Sigmoid colon (tissue), 7 donors: Measurements from ENCODE around the gene TPCN1. TPM values are rescaled to one million over a fixed set of nuclear protein-coding genes. Genes with fewer than 3 reads are reported as not detected.

Experiments used
- DNase-seq: peaks from one replicate; pipeline ENCODE4 v3.0.0-alpha.2; 2019
- H3K27ac ChIP-seq, 4 donors: fragments of 200-600 bp; sonication (generic); one replicate each; pipeline ENCODE4 v1.5.1; 2016 to 2019; ENCODE audit warnings: mild to moderate bottlenecking in 1 of 4
- H3K27me3 ChIP-seq, 3 donors: fragments of 200-600 bp; sonication (generic); one replicate each; pipeline ENCODE4 v1.5.1; 2019; ENCODE audit warnings: mild to moderate bottlenecking in 1 of 3
- H3K36me3 ChIP-seq, 4 donors: fragments of 200-600 bp; sonication (generic); one replicate each; pipeline ENCODE4 v1.5.1; 2016 to 2019
- H3K4me1 ChIP-seq, 4 donors: fragments of 200-600 bp; sonication (generic); one replicate each; pipeline ENCODE4 v1.5.1; 2017 to 2019
- H3K4me3 ChIP-seq, 4 donors: fragments of 200-600 bp; sonication (generic); one replicate each; pipeline ENCODE4 v1.5.1; 2017 to 2019; ENCODE audit warnings: mild to moderate bottlenecking in 2 of 4, moderate library complexity in 1 of 4
- H3K9me3 ChIP-seq, 4 donors: fragments of 200-600 bp in 3 of 4; sonication (generic) in 3 of 4; one replicate each; pipeline versions ENCODE4 v1.5.1 to v1.6.1; 2013 to 2019
- EP300 ChIP-seq, 4 donors: sonication (generic); formaldehyde crosslinking; IDR thresholded peaks; one replicate each; pipeline ENCODE4 v1.6.1; 2017; ENCODE audit warnings: antibody characterized with exemption in 4 of 4
- POLR2A ChIP-seq, 2 donors: fragments of 450-650 bp; IDR thresholded peaks; one replicate each; pipeline ENCODE4 v1.6.1; 2016; ENCODE audit warnings: antibody characterized with exemption in 2 of 2, mild to moderate bottlenecking in 2 of 2, moderate library complexity in 2 of 2
- POLR2AphosphoS5 ChIP-seq, 4 donors: sonication (generic); formaldehyde crosslinking; IDR thresholded peaks; one replicate each; pipeline ENCODE4 v1.6.1; 2017; ENCODE audit warnings: antibody characterized with exemption in 4 of 4
- WGBS, 2 donors: extraction: QIAGEN DNeasy Blood & Tissue Kit; methylation state at CpG; one replicate each; pipeline ENCODE4 v1.1.7; 2013; 5-methylcytosine and 5-hydroxymethylcytosine counted together
- intact Hi-C: fragments of 100-400 bp; cut with DNase I; formaldehyde crosslinking; loops from one replicate; pipeline ENCODE4 v1.15.1; 2023
- polyA plus RNA-seq, 3 donors: library from polyadenylated mRNA; stranded (reverse); fragments of 200-250 nt; gene quantifications; one replicate each; pipeline ENCODE4 v1.2.3, GENCODE V29; 2013
- total RNA-seq, 4 donors: library from RNA; depleted of rRNA; stranded (reverse); fragments of >200 nt; gene quantifications; one replicate each; pipeline ENCODE4 v1.1.0, GENCODE V29; 2016
- TF ChIP-seq, protein P1 (sequence below), 4 experiments: fragments of 450-650 bp in 3 of 4; fragments of 200-600 bp in 1 of 4; IDR thresholded peaks; one replicate each; pipeline ENCODE4 v1.5.1; 2016 to 2019; ENCODE audit warnings: antibody characterized with exemption in 4 of 4, mild to moderate bottlenecking in 3 of 4, moderate library complexity in 2 of 4
- donor health status: healthy with polysubstance abuse.
- donor health status: Bipolar disorder and iron deficiency.
- donor health status: healthy.

The TPCN1 gene
- total and polyA plus RNA-seq, 7 donors, result 6.0 to 51.5 (median 28.3) TPM

DNA sequence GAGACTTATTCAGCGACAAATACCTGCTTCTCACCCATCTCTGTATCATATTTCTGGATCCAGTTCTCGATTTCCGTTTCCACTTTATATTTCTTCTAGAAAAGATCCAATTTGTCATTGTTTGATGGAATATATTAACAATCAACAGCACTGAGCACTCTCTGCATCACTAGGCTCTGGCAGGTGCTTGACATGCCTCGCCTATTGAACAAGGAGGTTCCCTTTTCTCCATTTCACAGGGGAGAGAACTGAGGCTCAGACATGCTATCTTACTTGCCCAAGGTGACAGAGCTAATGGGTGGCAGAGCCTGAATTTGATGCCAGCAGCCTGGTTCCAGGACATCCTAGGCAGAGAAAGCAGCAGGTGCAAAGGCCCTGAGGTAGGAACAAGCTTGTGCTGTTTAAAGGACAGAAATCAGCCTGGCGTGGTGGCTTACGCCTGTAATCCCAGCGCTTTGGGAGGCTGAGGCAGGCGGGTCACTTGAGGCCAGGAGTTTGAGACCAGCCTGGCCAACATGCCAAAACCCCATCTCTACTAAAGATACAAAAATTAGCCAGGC, 23.7 kb upstream of the TPCN1 start:
- no peak for TF ChIP-seq POLR2A (IDR thresholded peaks at IDR 0.05)
- no peak for TF ChIP-seq POLR2AphosphoS5 (IDR thresholded peaks at IDR 0.05)
- TF ChIP-seq, protein P1, sequence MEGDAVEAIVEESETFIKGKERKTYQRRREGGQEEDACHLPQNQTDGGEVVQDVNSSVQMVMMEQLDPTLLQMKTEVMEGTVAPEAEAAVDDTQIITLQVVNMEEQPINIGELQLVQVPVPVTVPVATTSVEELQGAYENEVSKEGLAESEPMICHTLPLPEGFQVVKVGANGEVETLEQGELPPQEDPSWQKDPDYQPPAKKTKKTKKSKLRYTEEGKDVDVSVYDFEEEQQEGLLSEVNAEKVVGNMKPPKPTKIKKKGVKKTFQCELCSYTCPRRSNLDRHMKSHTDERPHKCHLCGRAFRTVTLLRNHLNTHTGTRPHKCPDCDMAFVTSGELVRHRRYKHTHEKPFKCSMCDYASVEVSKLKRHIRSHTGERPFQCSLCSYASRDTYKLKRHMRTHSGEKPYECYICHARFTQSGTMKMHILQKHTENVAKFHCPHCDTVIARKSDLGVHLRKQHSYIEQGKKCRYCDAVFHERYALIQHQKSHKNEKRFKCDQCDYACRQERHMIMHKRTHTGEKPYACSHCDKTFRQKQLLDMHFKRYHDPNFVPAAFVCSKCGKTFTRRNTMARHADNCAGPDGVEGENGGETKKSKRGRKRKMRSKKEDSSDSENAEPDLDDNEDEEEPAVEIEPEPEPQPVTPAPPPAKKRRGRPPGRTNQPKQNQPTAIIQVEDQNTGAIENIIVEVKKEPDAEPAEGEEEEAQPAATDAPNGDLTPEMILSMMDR (IDR thresholded peaks at IDR 0.05), result no peak
- TF ChIP-seq EP300 (IDR thresholded peaks at IDR 0.05), result no peak
- no peaks in the 10 kb centered on the region for H3K27me3 ChIP-seq
- WGBS, 2 donors, result 93 to 95% methylated on average over 8 of the region's 8 CpGs
- H3K27ac ChIP-seq, result no peak overlapping the region
- DNase-seq, result no peak
- H3K36me3 ChIP-seq, result no peaks in the 10 kb centered on the region
- H3K4me3 ChIP-seq, result no peak overlapping the region
- intact Hi-C loops, result loop anchor here (10.0 kb wide), 1 partner anchor 227 kb away; the partner anchor contains the start of gene SDSL
- H3K9me3 ChIP-seq, result no peaks in the 10 kb centered on the region
- peaks cover 0 to 14% (median 10%) of the 10 kb centered on the region in 4 donors for H3K4me1 ChIP-seq

DNA sequence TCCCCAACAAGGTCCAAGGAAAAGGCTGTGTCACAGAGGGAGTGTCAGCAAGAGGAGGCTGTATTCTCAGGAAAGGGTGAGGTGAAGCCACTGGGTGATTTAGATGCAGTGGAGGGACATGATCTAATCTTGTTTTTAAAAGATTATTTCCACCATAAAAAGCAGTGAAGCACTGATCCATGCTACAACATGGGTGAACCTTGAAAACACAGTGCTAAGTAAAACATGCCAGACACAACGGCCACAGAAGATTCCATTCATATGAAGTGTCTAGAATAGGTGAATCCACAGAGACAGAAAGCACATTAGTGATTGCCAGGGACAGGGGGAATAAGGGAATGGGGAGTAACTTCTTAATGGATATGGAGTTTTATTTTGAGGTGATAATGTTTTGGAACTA, 23.0 kb upstream of the TPCN1 start:
- Histone ChIP-seq H3K4me1 (peaks cover 0 to 14% (median 10%) of the 10 kb centered on the region in 4 donors), H3K4me3 (no peak overlapping the region), H3K9me3 (no peaks in the 10 kb centered on the region), H3K36me3 (no peaks in the 10 kb centered on the region), H3K27ac (no peak overlapping the region), H3K27me3 (no peaks in the 10 kb centered on the region)
- DNase-seq, result no peak
- WGBS, 2 donors, result 70 to 87% methylated on average over 1 of the region's 1 CpG
- intact Hi-C loops, result loop anchor here (10.0 kb wide), 1 partner anchor 227 kb away; the partner anchor contains the start of gene SDSL
- TF ChIP-seq, protein P1 (IDR thresholded peaks at IDR 0.05), result no peak
- TF ChIP-seq POLR2A (IDR thresholded peaks at IDR 0.05), result no peak
- no peak for TF ChIP-seq EP300 (IDR thresholded peaks at IDR 0.05)

DNA sequence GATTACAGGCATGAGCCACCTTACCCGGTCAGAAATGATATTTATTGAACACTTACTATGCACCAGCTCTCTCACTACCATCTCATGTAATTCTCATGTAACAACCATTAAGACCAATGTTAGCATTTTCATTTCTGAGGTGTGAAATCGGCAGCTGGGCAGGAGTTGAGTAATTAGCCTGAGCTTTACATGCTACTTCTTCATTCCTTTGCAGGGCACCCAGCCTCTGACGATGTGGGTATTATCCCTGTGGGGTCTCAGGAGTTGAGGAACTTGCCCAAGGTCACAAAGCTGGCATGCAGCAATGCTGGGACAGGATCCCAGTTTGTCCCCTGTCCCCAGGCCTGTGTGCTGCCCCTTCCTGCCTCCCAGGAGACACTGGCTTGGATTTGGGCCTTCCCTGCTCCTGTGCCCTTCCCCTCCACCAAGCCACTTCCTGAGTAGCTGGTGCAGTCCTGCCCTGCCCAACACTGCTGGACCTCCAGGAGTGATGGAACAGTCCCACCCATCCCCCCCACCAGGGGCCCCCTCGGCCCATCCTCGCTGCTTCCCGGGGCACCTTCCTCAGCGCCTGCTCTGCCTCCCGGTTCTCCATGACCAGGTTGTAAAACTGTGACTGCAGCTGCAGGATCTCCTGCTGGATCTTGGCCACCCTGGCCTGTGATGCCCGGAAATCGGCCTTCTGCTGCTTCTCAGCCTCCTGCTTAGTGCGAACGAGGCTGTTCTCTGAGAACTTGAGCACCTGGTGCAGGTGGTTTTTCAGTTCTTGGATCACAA, 21.1 kb upstream of the TPCN1 start:
- DNase-seq, result no peak
- H3K4me3 ChIP-seq, result no peak overlapping the region
- peaks cover 0 to 5% (median 0%) of the 10 kb centered on the region in 4 donors for H3K4me1 ChIP-seq
- no peaks in the 10 kb centered on the region for H3K27me3 ChIP-seq
- H3K27ac ChIP-seq, result no peak overlapping the region
- intact Hi-C loops, result no loop called here
- no peaks in the 10 kb centered on the region for H3K36me3 ChIP-seq
- no peaks in the 10 kb centered on the region for H3K9me3 ChIP-seq
- WGBS, 2 donors, result 87 to 88% methylated on average over 12 of the region's 12 CpGs
- no peak for TF ChIP-seq POLR2A (IDR thresholded peaks at IDR 0.05)
- TF ChIP-seq, protein P1 (IDR thresholded peaks at IDR 0.05), result no peak
- TF ChIP-seq EP300 (IDR thresholded peaks at IDR 0.05), result no peak

DNA sequence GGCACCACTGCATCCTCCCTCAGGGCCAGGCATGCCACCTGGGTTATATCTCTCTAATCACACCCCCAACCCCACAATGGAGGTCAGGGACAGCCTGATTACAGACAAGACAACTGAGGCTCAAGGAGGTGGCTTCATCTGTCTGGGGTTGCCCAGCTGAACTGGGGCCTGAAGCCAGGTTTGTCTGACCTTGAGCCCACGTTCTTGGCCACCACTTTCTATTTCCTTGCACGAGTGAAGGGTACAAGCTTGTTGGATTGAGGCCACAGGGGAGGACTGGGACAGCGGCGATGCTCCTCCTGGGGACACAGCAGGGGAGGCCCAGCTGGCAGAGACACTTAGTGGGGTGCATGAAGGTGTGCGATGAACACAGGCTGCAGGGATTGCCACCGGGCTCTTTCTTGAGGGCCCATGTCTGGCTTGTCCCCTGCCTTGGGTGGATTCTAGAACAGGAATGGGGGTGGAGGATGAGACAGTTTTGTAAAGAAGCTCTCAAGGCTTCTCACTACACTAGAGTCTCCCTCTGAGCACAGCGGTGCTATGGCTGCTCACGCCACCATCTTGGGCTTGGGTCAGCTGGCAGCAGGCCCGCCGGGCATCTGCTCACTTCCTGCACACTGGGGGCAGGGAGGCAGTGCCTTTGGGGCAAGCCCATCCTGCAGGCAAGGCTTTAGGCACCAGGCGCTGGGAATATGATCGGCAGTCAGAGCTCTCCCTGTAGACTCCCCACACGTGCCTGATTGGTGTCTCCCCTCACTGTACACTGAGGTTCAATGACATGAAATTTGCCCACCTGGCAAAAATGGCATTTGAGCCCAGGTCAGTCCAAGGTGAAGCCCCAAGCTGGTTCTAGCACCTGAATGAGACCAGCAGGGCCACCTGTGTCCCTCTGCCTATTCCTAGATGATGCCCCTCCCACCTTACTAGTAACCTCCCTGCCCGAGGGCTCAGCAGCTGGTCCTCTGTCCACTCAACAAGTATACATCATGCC, 19.8 kb upstream of the TPCN1 start:
- Histone ChIP-seq H3K36me3 (no peaks in the 10 kb centered on the region), H3K27ac (no peak overlapping the region), H3K9me3 (no peaks in the 10 kb centered on the region), H3K4me1 (peaks cover 0 to 5% (median 0%) of the 10 kb centered on the region in 4 donors), H3K27me3 (no peaks in the 10 kb centered on the region), H3K4me3 (no peak overlapping the region)
- intact Hi-C loops, result no loop called here
- 91 to 95% methylated on average over 14 of the region's 14 CpGs for WGBS, 2 donors
- TF ChIP-seq EP300 (IDR thresholded peaks at IDR 0.05) (no peak), POLR2A (IDR thresholded peaks at IDR 0.05) (no peak), POLR2AphosphoS5 (IDR thresholded peaks at IDR 0.05) (no peak)
- TF ChIP-seq, protein P1 (IDR thresholded peaks at IDR 0.05), result no peak
- DNase-seq, result no peak
